IMR-90 (cell line): ENCODE data around the gene PPM1K. TPM values are rescaled to one million over a fixed set of nuclear protein-coding genes. Genes with fewer than 3 reads are reported as not detected.
A peak's percentile ranks its signal among the peaks of the same experiment; 100 is the strongest.

Experiments used
- ATAC-seq: fragments of 200-7000 bp; cut with Tn5 transposase; 2 replicates; pipeline ENCODE4 v1.9.1; 2020; ENCODE audit warnings: low read depth, mild to moderate bottlenecking, moderate library complexity
- BruUV-seq: library from RNA; stranded (reverse); fragments of 400-500 nt; replicated peaks from 2 replicates; lab custom pipeline; 2021; lab: Mats Ljungman, UMichigan
- CTCF ChIA-PET: fragments of 300-600 bp; formaldehyde crosslinking; extraction: SDS; loops from one replicate; lab custom pipeline; 2021; ENCODE audit warnings: antibody characterized with exemption; lab: Yijun Ruan, JAX
- POLR2A ChIA-PET: fragments of 300-600 bp; sonication (Branson Sonifier 250); formaldehyde crosslinking; loops from one replicate; lab custom pipeline; 2022; ENCODE audit warnings: antibody characterized with exemption; ENCODE audit not compliant: unreplicated experiment; lab: Charles Lee
- DNase-seq: peaks from one replicate; pipeline ENCODE4 v3.0.0; 2013
- H2AFZ ChIP-seq: replicated peaks from 2 replicates; pipeline ENCODE3; 2013; ENCODE audit warnings: low read length, mild to moderate bottlenecking; ENCODE audit not compliant: poor library complexity
- H2AK5ac ChIP-seq: 2 replicates; pipeline ENCODE4 v1.6.1; 2013; ENCODE audit warnings: low read depth, low read length, inconsistent platforms
- H2AK9ac ChIP-seq: replicated peaks from 2 replicates; pipeline ENCODE3; 2013; ENCODE audit warnings: mild to moderate bottlenecking, low read depth, low read length, moderate library complexity; ENCODE audit not compliant: poor library complexity
- H2BK120ac ChIP-seq: 2 replicates; pipeline ENCODE4 v1.6.1; 2013; ENCODE audit warnings: low read depth, low read length, inconsistent platforms
- H2BK15ac ChIP-seq: 3 replicates; pipeline ENCODE4 v1.6.1; 2013; ENCODE audit warnings: low read depth, low read length, inconsistent platforms
- H2BK20ac ChIP-seq: 2 replicates; pipeline ENCODE4 v1.6.1; 2013; ENCODE audit warnings: low read depth, mild to moderate bottlenecking, inconsistent platforms, low read length, moderate library complexity
- H2BK5ac ChIP-seq: 2 replicates; pipeline ENCODE4 v1.6.1; 2013; ENCODE audit warnings: mild to moderate bottlenecking, low read depth, low read length, inconsistent platforms; ENCODE audit not compliant: poor library complexity, severe bottlenecking
- H3K14ac ChIP-seq: replicated peaks from 2 replicates; pipeline ENCODE4 v1.6.1; 2013; ENCODE audit warnings: low read depth, low read length, inconsistent platforms
- H3K18ac ChIP-seq: 2 replicates; pipeline ENCODE4 v1.6.1; 2013; ENCODE audit warnings: low read depth, low read length, control low read depth
- H3K23ac ChIP-seq: 2 replicates; pipeline ENCODE4 v1.6.1; 2013; ENCODE audit warnings: low read depth, low read length, inconsistent platforms
- H3K27ac ChIP-seq: 2 replicates; pipeline ENCODE4 v1.5.1; 2013; ENCODE audit warnings: mild to moderate bottlenecking, control low read depth, low read length; ENCODE audit not compliant: insufficient read depth
- H3K27me3 ChIP-seq: 2 replicates; pipeline ENCODE4 v1.6.1; 2013; ENCODE audit warnings: low read length; ENCODE audit not compliant: control insufficient read depth, insufficient read depth
- H3K36me3 ChIP-seq: 2 replicates; pipeline ENCODE4 v1.6.1; 2013; ENCODE audit warnings: low read length, mixed read lengths; ENCODE audit not compliant: control insufficient read depth, insufficient read depth
- H3K4ac ChIP-seq: 2 replicates; pipeline ENCODE4 v1.6.1; 2013; ENCODE audit warnings: low read depth, low read length, inconsistent platforms
- H3K4me1 ChIP-seq: 2 replicates; pipeline ENCODE4 v1.6.1; 2013; ENCODE audit warnings: low read length, mixed read lengths; ENCODE audit not compliant: control insufficient read depth, insufficient read depth
- H3K4me2 ChIP-seq: 2 replicates; pipeline ENCODE4 v1.6.1; 2013; ENCODE audit warnings: low read depth, mild to moderate bottlenecking, control low read depth, low read length, moderate library complexity
- H3K4me3 ChIP-seq: 2 replicates; pipeline ENCODE4 v1.5.1; 2013; ENCODE audit warnings: low read depth, mild to moderate bottlenecking, control low read depth, low read length, moderate library complexity; ENCODE audit not compliant: insufficient read depth
- H3K56ac ChIP-seq: 2 replicates; pipeline ENCODE4 v1.6.1; 2013; ENCODE audit warnings: low read length, inconsistent platforms; ENCODE audit not compliant: insufficient read depth; ENCODE audit errors: extremely low read depth
- H3K79me1 ChIP-seq, 2 experiments: 2 replicates each; pipeline ENCODE4 v1.6.1; 2013; ENCODE audit warnings: low read length in 2 of 2, inconsistent platforms in 1 of 2, low read depth in 1 of 2
- H3K9ac ChIP-seq: 2 replicates; pipeline ENCODE4 v1.6.1; 2013; ENCODE audit warnings: low read depth, low read length, control low read depth
- H3K9me1 ChIP-seq: 2 replicates; pipeline ENCODE4 v1.6.1; 2013; ENCODE audit warnings: low read length, inconsistent platforms; ENCODE audit not compliant: insufficient read depth
- H3K9me3 ChIP-seq: 2 replicates; pipeline ENCODE4 v1.6.1; 2013; ENCODE audit warnings: low read length; ENCODE audit not compliant: control insufficient read depth, insufficient read depth
- H4K20me1 ChIP-seq: 2 replicates; pipeline ENCODE4 v1.6.1; 2013; ENCODE audit warnings: low read length, inconsistent platforms; ENCODE audit not compliant: insufficient read depth
- H4K5ac ChIP-seq: 2 replicates; pipeline ENCODE4 v1.6.1; 2013; ENCODE audit warnings: mild to moderate bottlenecking, low read depth, low read length, control low read depth
- H4K8ac ChIP-seq, 2 experiments: 2 replicates each; pipeline ENCODE4 v1.6.1; 2013; ENCODE audit warnings: low read depth in 2 of 2, low read length in 2 of 2, control low read depth in 1 of 2, inconsistent platforms in 1 of 2
- H4K91ac ChIP-seq: 2 replicates; pipeline ENCODE4 v1.6.1; 2013; ENCODE audit warnings: low read depth, low read length, inconsistent platforms; ENCODE audit not compliant: insufficient read depth
- CEBPB ChIP-seq: IDR thresholded peaks from 2 replicates; pipeline ENCODE4 v1.6.1; 2012; ENCODE audit warnings: low read depth, low read length, improper control_type of control experiment
- CHD1 ChIP-seq: IDR thresholded peaks from 2 replicates; pipeline ENCODE4 v1.6.1; 2012; ENCODE audit warnings: low read depth, low read length, improper control_type of control experiment
- MAZ ChIP-seq: IDR thresholded peaks from 2 replicates; pipeline ENCODE4 v1.6.1; 2012; ENCODE audit warnings: low read depth, mild to moderate bottlenecking, low read length, improper control_type of control experiment, moderate library complexity, borderline replicate concordance
- POLR2A ChIP-seq: IDR thresholded peaks from 2 replicates; pipeline ENCODE4 v1.6.1; 2012; ENCODE audit warnings: mild to moderate bottlenecking, low read depth, low read length
- WGBS, 2 experiments: methylation state at CpG; one replicate each; pipeline versions ENCODE4 v1.1.5 to v1.1.7; 2013; ENCODE audit warnings: missing lambda C conversion rate in 2 of 2; ENCODE audit not compliant: insufficient read length in 1 of 2; ENCODE audit errors: extremely low coverage in 2 of 2; 5-methylcytosine and 5-hydroxymethylcytosine counted together
- dilution Hi-C: fragments of 300-500 bp; cut with HindIII; formaldehyde crosslinking; loops from one replicate; pipeline ENCODE4 v1.14.3; 2018; ENCODE audit warnings: low sequenced_read_pairs; ENCODE audit not compliant: unreplicated experiment
- in situ Hi-C: fragments of 300-500 bp; cut with MboI; formaldehyde crosslinking; loops from 3 replicates; pipeline ENCODE4 v1.14.3; 2019; ENCODE audit warnings: low sequenced_read_pairs, inconsistent platforms, mixed read lengths
- intact Hi-C: fragments of 100-400 bp; cut with micrococcal nuclease; formaldehyde crosslinking; loops from 2 replicates; pipeline ENCODE4 v1.10.0; 2022
- polyA plus RNA-seq, 3 experiments: library from polyadenylated mRNA; depleted of rRNA; stranded (reverse); fragments of >200 nt; gene quantifications; 2 replicates each; pipeline ENCODE4 v1.2.3, GENCODE V29; 2012; ENCODE audit warnings: low replicate concordance in 1 of 3
- total RNA-seq: library from RNA; depleted of rRNA; stranded (reverse); fragments of >200 nt; gene quantifications from 2 replicates; pipeline ENCODE4 v1.2.3, GENCODE V29; 2012
- TF ChIP-seq, protein P1 (sequence below): fragments of 150-350 bp; IDR thresholded peaks from 2 replicates; pipeline ENCODE4 v1.6.1; 2016; ENCODE audit warnings: low read depth, mild to moderate bottlenecking, low read length, moderate library complexity, borderline replicate concordance
- TF ChIP-seq, protein P2 (sequence below): fragments of 150-350 bp; IDR thresholded peaks from 2 replicates; pipeline ENCODE4 v1.6.1; 2017; ENCODE audit warnings: mild to moderate bottlenecking, antibody characterized with exemption, low read length, low read depth

The PPM1K gene
- total and polyA plus RNA-seq, 2 of the 4 experiments (the other 2 are of a cell fraction): 6.1 to 11.5 TPM

DNA sequence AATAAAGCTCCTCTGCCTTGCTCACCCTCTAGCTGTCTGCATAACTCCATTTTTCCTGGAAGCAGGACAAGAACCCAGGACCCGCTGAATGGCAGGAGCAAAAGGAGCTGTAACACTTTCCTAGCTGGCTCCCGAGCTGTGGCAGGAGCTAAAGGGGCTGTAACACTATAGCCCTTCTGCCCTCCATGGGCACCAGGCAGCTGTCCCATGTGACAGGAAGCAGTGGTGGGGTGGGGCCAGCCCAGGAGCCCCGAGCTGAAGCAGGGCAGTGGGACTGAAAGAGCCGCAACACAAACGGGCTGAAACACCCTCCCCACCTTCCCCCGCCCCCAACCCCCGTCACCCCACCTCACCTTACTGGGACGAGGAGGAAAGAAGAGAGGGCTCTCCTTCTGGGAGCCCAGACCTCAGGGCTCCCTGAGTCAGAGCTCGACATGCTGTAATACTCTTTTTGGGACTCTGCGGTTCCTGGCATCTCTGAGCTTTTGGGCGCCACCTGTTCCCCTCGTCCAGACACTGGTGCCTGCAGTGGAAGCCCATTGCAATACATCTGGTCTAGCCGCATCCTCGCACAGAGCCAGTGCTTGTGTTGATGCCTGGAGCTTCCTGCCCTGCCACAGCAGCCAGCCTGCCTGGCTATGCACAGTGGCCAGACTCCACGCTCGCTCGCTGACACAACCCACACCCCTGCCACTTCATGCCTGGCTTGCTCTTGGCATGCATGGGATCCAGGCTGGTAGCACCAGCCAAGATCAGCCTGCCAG is 39.4 kb downstream of the PPM1K start (continued):
- TF ChIP-seq, protein P1, sequence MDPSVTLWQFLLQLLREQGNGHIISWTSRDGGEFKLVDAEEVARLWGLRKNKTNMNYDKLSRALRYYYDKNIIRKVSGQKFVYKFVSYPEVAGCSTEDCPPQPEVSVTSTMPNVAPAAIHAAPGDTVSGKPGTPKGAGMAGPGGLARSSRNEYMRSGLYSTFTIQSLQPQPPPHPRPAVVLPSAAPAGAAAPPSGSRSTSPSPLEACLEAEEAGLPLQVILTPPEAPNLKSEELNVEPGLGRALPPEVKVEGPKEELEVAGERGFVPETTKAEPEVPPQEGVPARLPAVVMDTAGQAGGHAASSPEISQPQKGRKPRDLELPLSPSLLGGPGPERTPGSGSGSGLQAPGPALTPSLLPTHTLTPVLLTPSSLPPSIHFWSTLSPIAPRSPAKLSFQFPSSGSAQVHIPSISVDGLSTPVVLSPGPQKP: no peak

DNA sequence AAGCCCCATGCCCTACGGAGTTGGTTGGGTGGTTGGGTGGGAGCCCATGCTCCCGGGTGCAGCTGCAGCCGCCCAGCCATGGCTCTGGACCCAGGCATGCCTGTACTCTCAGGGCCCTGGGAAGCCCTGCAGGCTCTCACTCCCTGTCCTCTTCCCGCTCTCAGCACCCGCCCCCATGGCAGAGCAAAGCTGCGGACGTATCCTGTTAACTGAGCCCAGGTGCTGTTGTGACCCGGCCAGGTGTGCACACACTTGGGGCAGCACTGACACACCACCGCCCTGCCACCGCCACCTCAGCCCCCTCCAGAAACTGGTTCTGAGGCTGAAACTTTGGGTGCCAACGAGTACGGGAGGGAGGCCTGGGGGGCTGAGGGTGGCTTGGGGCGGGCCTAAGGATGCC is 40.3 kb downstream of the PPM1K start:
- H3K23ac ChIP-seq: no peak overlapping the region
- H4K5ac ChIP-seq: no peak overlapping the region
- no peak overlapping the region for H3K4me3 ChIP-seq
- dilution Hi-C loops (loop anchor here (25.0 kb wide), 1 partner anchor 268 kb away; the partner anchor contains the start of gene PYURF), in situ Hi-C loops (no loop called here), intact Hi-C loops (no loop called here)
- POLR2A ChIA-PET: no interaction called here
- WGBS, 2 experiments: 90% methylated on average over 2 of the region's 13 CpGs; no CpG with 5 or more reads in 1 of the 2 experiments
- ATAC-seq (no peak), DNase-seq (no peak)
- H2AK5ac ChIP-seq: no peak overlapping the region
- no peak overlapping the region for H2BK15ac ChIP-seq
- H3K9me1 ChIP-seq: no peaks in the 10 kb centered on the region
- TF ChIP-seq CEBPB (no peak), MAZ (no peak), CHD1 (no peak), POLR2A (no peak)
- TF ChIP-seq, protein P1: no peak
- TF ChIP-seq, protein P2, sequence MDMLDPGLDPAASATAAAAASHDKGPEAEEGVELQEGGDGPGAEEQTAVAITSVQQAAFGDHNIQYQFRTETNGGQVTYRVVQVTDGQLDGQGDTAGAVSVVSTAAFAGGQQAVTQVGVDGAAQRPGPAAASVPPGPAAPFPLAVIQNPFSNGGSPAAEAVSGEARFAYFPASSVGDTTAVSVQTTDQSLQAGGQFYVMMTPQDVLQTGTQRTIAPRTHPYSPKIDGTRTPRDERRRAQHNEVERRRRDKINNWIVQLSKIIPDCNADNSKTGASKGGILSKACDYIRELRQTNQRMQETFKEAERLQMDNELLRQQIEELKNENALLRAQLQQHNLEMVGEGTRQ: no peak
- no peak overlapping the region for H2BK120ac ChIP-seq
- no peak overlapping the region for H2BK5ac ChIP-seq
- no peaks in the 10 kb centered on the region for H3K9me3 ChIP-seq
- peak overlapping the region; percentile 61 for H2AK9ac ChIP-seq
- no peak overlapping the region for H3K4ac ChIP-seq
- H3K27me3 ChIP-seq: no peaks in the 10 kb centered on the region; the same call in 1 of the 2 replicates
- H3K27ac ChIP-seq: no peak overlapping the region
- no peak overlapping the region for H4K8ac ChIP-seq
- H3K56ac ChIP-seq: no peak overlapping the region
- H4K91ac ChIP-seq: no peak overlapping the region
- no peaks in the 10 kb centered on the region for H3K79me1 ChIP-seq
- H3K36me3 ChIP-seq: no peaks in the 10 kb centered on the region
- H3K18ac ChIP-seq: no peak overlapping the region
- no peaks in the 10 kb centered on the region for H3K4me1 ChIP-seq
- no peak overlapping the region for H3K9ac ChIP-seq
- no peak overlapping the region for H2BK20ac ChIP-seq
- H2AFZ ChIP-seq: no peak overlapping the region
- no peaks in the 10 kb centered on the region for H4K20me1 ChIP-seq
- no TSS peak for BruUV-seq
- no peak overlapping the region for H3K4me2 ChIP-seq
- H3K14ac ChIP-seq: no peak overlapping the region
- CTCF ChIA-PET: no interaction called here
